ENCODE data around the gene RAB14. TPM values are rescaled to one million over a fixed set of nuclear protein-coding genes. Genes with fewer than 3 reads are reported as not detected.
"Not testable (repeated sequence)": the region's sequence is repeated elsewhere in the genome, so short reads cannot be mapped to it uniquely, and the experiment has no call there.

Gene RAB14
- total and polyA plus RNA-seq, 8 donors = 16.8 to 60.4 (median 34.0) TPM

DNA sequence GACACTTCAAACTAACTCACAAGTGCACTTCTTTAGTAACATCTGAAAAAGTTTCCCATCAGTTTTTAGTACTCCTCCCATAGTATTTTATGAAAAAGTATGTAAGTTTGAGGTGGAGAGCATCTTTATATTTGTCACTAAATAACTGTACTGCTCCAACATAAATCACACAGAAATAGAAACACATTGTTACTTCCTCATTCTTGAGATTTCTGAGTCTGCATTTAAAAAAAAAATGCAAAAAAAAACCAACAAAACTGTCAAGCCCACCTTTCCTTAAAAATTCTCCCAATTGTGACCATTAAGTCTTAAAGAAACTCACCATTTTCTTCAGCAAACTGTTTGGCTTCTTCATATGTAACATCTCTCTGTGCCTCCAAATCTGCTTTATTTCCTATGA, 18.7 kb downstream of the RAB14 start:
- Histone ChIP-seq H3K36me3 (peaks cover 9 to 63% (median 50%) of the 10 kb centered on the region in 4 donors), H3K4me3 (no peak overlapping the region), H3K9me3 (no peaks in the 10 kb centered on the region), H3K27me3 (no peaks in the 10 kb centered on the region), H3K4me1 (peaks cover 22 to 84% (median 56%) of the 10 kb centered on the region in 4 donors), H3K27ac (no peak overlapping the region)
- TF ChIP-seq, protein P1, sequence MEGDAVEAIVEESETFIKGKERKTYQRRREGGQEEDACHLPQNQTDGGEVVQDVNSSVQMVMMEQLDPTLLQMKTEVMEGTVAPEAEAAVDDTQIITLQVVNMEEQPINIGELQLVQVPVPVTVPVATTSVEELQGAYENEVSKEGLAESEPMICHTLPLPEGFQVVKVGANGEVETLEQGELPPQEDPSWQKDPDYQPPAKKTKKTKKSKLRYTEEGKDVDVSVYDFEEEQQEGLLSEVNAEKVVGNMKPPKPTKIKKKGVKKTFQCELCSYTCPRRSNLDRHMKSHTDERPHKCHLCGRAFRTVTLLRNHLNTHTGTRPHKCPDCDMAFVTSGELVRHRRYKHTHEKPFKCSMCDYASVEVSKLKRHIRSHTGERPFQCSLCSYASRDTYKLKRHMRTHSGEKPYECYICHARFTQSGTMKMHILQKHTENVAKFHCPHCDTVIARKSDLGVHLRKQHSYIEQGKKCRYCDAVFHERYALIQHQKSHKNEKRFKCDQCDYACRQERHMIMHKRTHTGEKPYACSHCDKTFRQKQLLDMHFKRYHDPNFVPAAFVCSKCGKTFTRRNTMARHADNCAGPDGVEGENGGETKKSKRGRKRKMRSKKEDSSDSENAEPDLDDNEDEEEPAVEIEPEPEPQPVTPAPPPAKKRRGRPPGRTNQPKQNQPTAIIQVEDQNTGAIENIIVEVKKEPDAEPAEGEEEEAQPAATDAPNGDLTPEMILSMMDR (IDR thresholded peaks at IDR 0.05) = no peak
- TF ChIP-seq POLR2AphosphoS5 (IDR thresholded peaks at IDR 0.05) (no peak), EP300 (IDR thresholded peaks at IDR 0.05) (no peak), POLR2A (IDR thresholded peaks at IDR 0.05) (no peak)
- intact Hi-C loops (cut with DNase I; ENCODE audit: low total_unique reads) = no loop called here
- no peak for DNase-seq

DNA sequence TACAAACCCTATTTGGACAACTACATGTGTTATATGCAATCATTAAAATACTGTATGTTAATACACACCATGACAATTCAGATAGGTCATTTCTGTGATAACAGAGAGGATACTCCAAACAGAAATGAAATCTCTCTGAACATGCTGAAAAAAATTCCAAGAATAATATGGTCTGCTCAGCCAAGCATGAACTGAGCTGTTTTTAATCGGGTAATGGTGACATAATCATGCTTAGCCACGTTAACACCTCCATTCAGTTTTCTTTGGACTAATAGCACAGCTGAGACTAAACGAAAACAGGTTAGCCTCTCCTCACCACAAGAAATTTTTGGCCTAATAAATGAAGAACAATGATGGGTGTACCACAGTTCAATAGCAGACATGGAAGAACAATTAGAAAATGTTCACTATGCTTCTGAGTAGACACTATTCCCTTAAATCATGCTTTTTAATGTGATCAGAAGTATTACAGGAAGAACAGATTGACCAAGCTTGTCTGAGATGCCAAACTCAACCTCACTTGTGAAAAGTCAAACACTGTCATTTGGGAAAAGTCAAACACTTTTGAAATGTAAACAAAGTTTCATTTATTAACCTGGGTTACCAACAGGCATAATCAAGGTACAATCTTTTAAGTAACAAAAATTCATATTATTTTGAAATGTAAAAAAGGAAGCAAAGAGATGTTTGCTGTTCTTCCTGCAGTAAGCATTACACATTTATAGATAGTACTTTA, 19.4 kb downstream of the RAB14 start:
- H3K27ac ChIP-seq = no peak overlapping the region
- DNase-seq = no peak
- H3K4me1 ChIP-seq = peaks cover 22 to 81% (median 50%) of the 10 kb centered on the region in 4 donors
- WGBS, 5 donors = 79 to 90% (median 82%) methylated on average over 3 of the region's 3 CpGs
- intact Hi-C loops (cut with DNase I; ENCODE audit: low total_unique reads) = no loop called here
- no peak overlapping the region for H3K4me3 ChIP-seq
- no peaks in the 10 kb centered on the region for H3K9me3 ChIP-seq
- no peaks in the 10 kb centered on the region for H3K27me3 ChIP-seq
- TF ChIP-seq POLR2AphosphoS5 (IDR thresholded peaks at IDR 0.05) = no peak
- TF ChIP-seq EP300 (IDR thresholded peaks at IDR 0.05) = no peak
- TF ChIP-seq POLR2A (IDR thresholded peaks at IDR 0.05) = no peak
- TF ChIP-seq, protein P1 (IDR thresholded peaks at IDR 0.05) = no peak
- peaks cover 9 to 71% (median 57%) of the 10 kb centered on the region in 4 donors for H3K36me3 ChIP-seq

DNA sequence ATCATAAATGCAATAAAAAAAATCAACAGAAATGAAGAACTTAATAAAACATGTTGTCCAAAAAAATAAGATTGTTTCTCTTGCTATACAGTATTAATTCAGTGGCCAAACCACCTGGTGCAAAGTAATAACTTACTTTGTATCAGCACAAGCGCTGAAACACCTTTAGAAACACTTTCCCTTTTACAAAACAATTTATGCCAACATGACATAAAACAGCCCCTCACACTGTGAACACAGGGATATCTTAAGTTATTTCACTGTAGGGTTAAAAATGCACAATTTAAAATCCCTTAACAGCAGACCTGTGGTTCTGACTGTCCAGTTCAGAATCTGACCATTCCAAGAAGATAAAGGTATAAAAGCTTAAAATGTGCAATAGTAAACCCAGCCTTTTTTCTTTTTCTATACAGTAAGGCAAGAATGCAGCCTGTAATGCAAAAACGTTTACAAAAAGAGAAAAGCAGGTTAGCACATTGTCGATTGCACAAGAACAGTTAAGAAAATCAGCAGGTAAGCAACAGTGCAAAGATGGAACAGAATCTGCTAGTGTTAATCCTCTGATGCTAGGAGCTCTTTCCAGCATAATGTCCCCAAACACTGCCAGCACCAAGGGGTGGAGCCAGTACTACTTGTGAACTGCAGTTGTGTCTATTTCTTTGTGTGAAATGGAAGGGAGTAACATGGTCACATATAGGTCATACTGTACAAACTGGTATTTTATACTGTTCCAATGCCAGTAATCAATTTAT, 21.6 kb downstream of the RAB14 start:
- no peak for DNase-seq
- Histone ChIP-seq H3K36me3 (peaks cover 9 to 88% (median 65%) of the 10 kb centered on the region in 4 donors), H3K4me3 (no peak overlapping the region), H3K27ac (no peak overlapping the region), H3K27me3 (no peaks in the 10 kb centered on the region), H3K4me1 (peaks cover 10 to 62% (median 41%) of the 10 kb centered on the region in 4 donors), H3K9me3 (no peaks in the 10 kb centered on the region)
- intact Hi-C loops (cut with DNase I; ENCODE audit: low total_unique reads) = no loop called here
- 68 to 84% (median 76%) methylated on average over 3 of the region's 3 CpGs for WGBS, 5 donors
- TF ChIP-seq, protein P1 (IDR thresholded peaks at IDR 0.05) = no peak
- TF ChIP-seq POLR2A (IDR thresholded peaks at IDR 0.05) (no peak), EP300 (IDR thresholded peaks at IDR 0.05) (no peak), POLR2AphosphoS5 (IDR thresholded peaks at IDR 0.05) (no peak)

DNA sequence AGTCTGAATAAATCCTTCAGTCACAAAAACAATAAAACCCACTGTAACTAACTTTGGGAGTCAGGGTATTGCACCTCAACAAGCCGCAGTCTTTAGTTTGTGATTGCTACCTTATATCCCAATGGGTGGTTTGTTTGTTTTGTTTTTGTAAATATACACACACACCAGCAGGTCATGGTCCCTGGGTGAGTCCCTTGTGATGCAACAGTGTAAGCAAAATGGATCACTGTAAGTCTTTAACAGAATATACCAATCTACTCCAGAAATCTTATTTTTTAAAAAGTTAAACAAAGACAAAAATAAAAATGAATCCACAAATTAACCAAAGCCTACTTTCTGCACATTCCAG, 22.3 kb downstream of the RAB14 start:
- not testable (repeated sequence) for H3K4me3 ChIP-seq, DNase-seq

More for the DNA sequence above, 22.3 kb downstream of the RAB14 start:
- peaks cover 8 to 55% (median 34%) of the 10 kb centered on the region in 4 donors for H3K4me1 ChIP-seq
- H3K27ac ChIP-seq; H3K27me3 ChIP-seq; H3K9me3 ChIP-seq; intact Hi-C loops (cut with DNase I; ENCODE audit: low total_unique reads): not testable (repeated sequence)
- peaks cover 12 to 92% (median 72%) of the 10 kb centered on the region in 4 donors for H3K36me3 ChIP-seq
- WGBS, 5 donors = 41 to 72% (median 58%) methylated on average over 1 of the region's 1 CpG

Data from stomach (tissue), 9 donors.